Measurements from ENCODE around the gene PTPN14. TPM values are rescaled to one million over a fixed set of nuclear protein-coding genes. Genes with fewer than 3 reads are reported as not detected.
"Not testable (repeated sequence)": the region's sequence is repeated elsewhere in the genome, so short reads cannot be mapped to it uniquely, and the experiment has no call there.

PTPN14 gene
- total RNA-seq, 1 donor from 2014 or later, result 27.2 TPM

DNA sequence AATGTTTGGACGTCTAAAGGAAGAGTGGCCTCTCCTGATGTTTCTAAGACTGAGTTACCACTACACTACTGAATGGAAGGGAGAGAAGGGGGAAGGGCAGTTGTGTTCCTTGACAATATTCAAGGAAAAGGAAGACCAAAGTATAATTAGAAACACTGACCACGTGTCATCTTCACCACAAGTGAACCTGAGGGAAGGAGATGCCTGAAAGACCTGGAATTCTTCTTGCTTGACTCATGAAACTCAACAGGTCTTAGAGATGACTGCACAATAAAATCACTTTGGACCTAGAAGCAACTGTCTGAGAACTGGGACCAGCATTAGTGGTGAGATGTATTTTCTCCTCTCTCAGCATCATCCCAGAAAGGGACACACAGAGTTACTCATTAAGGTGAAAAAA, 56.7 kb downstream of the PTPN14 start:
- Histone ChIP-seq H3K36me3 (no peaks in the 10 kb centered on the region), H3K9me3 (no peaks in the 10 kb centered on the region), H3K27ac (no peak overlapping the region), H3K4me3 (no peak overlapping the region), H3K27me3 (no peaks in the 10 kb centered on the region), H3K4me1 (peaks cover 3 to 14% of the 10 kb centered on the region in 2 donors)
- no peak for TF ChIP-seq CTCF (IDR thresholded peaks at IDR 0.05)
- intact Hi-C loops (cut with DNase I), result no loop called here
- DNase-seq (ENCODE audit: low spot score in 2 of 2), result no peak

DNA sequence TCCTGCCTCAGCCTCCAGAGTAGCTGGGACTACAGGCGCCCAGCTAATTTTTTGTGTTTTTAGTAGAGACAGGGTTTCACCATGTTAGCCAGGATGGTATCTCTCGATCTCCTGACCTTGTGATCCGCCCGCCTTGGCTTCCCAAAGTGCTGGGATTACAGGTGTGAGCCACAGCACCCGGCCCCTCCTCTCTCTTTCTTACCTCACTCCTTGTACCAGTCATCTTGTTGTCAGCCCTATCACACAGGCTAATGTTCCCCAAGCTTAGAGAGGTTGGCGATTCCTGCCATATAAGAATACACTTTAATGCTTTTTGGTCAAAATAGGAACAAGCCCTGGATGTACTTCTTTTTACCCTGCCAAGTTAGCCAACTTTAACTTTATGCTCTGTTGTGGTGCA, 57.2 kb downstream of the PTPN14 start:
- H3K9me3 ChIP-seq; H3K36me3 ChIP-seq; H3K27ac ChIP-seq; H3K27me3 ChIP-seq; DNase-seq (ENCODE audit: low spot score in 2 of 2); H3K4me3 ChIP-seq; intact Hi-C loops (cut with DNase I): not testable (repeated sequence)
- H3K4me1 ChIP-seq, result peaks cover 3 to 14% of the 10 kb centered on the region in 2 donors

DNA sequence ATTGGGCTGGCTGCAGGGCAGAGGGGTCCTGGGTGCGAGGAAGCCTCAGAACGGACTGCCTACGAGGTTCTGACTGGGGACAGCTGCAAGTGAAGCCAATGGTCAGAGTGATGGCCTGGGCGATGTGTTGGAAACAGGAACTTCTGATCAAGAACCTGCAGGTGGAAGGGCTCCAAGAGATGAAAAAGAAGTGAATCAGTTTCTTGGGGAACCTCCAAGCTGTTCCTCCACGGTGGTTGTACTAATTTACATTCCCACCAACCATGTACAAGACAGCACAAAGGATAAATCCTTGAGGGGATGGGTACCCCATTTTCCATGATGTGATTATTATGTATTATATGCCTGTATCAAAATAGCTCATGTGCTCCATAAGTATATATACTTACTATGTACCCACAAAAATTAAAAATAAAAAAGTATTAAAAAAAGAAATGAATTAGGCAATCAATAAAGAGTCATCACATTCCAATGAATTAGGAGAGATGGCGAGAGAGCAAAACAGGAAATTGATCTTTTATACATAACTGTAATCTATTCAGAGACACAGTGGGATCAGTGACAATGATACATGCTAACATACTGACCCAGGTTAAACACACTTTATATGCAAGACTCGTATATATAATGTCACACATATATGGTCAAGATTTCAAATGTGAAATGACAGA, 58.1 kb downstream of the PTPN14 start:
- no peaks in the 10 kb centered on the region for H3K36me3 ChIP-seq
- no peak for DNase-seq (ENCODE audit: low spot score in 2 of 2)
- H3K4me3 ChIP-seq, result no peak overlapping the region
- H3K27ac ChIP-seq, result no peak overlapping the region
- no peaks in the 10 kb centered on the region for H3K9me3 ChIP-seq
- intact Hi-C loops (cut with DNase I), result no loop called here
- peaks cover 3 to 14% of the 10 kb centered on the region in 2 donors for H3K4me1 ChIP-seq
- no peaks in the 10 kb centered on the region for H3K27me3 ChIP-seq
- no peak for TF ChIP-seq CTCF (IDR thresholded peaks at IDR 0.05)

DNA sequence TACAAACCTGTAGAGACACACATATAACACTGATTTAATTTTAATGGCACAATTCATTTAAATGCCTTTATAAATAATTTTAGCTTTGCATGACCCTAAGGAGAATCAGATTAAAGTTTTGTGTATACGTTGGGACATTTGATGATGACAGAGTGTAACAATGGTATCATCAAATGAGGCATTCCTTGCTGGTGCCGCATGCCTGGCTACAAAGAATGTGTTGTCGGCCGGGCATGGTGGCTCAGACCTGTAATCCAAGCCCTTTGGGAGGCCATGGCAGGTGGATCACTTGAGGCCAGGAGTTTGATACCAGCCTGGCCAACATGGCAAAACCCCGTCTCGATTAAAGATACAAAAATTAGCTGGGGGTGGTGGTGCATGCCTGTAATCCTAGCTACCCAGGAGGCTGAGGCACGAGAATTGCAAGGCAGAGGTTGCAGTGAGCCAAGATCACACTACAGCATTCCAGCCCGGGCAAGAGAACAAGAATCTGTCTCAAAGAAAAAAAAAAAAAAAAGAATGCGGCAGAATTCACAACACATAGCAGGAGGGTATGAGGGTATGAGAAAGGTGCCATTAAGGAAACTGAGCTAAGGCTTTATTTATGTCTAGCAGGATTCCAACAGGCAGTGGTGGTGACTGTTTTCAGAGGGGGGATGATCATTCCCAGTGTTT, 58.9 kb downstream of the PTPN14 start:
- H3K27ac ChIP-seq, result no peak overlapping the region
- DNase-seq (ENCODE audit: low spot score in 2 of 2), result no peak
- no peak for TF ChIP-seq CTCF (IDR thresholded peaks at IDR 0.05)
- H3K4me1 ChIP-seq, result peaks cover 3 to 12% of the 10 kb centered on the region in 2 donors
- no peaks in the 10 kb centered on the region for H3K27me3 ChIP-seq
- no peak overlapping the region for H3K4me3 ChIP-seq
- H3K36me3 ChIP-seq, result no peaks in the 10 kb centered on the region
- intact Hi-C loops (cut with DNase I), result no loop called here
- no peaks in the 10 kb centered on the region for H3K9me3 ChIP-seq

DNA sequence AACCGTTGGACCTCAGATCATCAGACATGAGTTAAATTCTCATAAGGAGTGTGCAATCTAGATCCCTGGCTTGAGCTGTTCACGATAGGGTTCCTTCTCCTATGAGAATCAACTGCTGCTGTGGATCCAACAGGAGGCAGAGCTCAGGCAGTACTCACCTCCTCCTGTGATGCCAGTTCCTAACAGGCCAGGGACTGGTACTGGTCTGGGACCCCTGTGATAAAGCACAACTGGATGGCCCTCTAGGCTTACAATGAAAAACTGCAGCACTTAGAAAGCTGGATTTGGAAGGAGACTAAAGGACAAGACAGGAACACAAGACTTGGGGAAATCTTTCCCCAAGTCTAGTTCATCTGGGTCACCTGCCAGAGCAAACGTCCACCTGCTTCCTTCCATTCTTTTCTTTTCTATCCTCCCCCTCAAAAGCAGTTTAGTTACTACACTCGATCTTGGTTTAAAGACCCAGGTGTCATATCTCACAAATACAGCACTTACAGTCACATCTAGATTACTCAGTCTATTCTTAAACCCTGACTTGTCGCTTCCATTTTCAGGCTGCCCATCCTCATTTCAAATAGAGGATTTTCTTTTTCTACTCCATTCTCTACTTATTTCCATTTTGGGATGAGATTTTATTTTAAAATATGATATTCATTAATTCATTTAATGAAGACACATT, 59.8 kb downstream of the PTPN14 start:
- H3K27ac ChIP-seq, result no peak overlapping the region

More for the DNA sequence above, 59.8 kb downstream of the PTPN14 start:
- TF ChIP-seq CTCF (IDR thresholded peaks at IDR 0.05), result no peak
- H3K27me3 ChIP-seq, result no peaks in the 10 kb centered on the region
- no peaks in the 10 kb centered on the region for H3K9me3 ChIP-seq
- DNase-seq (ENCODE audit: low spot score in 2 of 2), result no peak
- peaks cover 3 to 10% of the 10 kb centered on the region in 2 donors for H3K4me1 ChIP-seq
- intact Hi-C loops (cut with DNase I), result no loop called here
- no peak overlapping the region for H3K4me3 ChIP-seq
- no peaks in the 10 kb centered on the region for H3K36me3 ChIP-seq
